Urinary bladder (tissue), 4 donors: ENCODE results near the gene UBN1. TPM values are rescaled to one million over a fixed set of nuclear protein-coding genes. Genes with fewer than 3 reads are reported as not detected.
"Not testable (repeated sequence)": the region's sequence is repeated elsewhere in the genome, so short reads cannot be mapped to it uniquely, and the experiment has no call there.

ENCODE experiments used
- DNase-seq: peaks from one replicate; pipeline ENCODE4 v3.0.0-alpha.2; 2015; ENCODE audit errors: extremely low spot score
- H3K27ac ChIP-seq: one replicate; pipeline ENCODE4 v1.5.1; 2013; ENCODE audit warnings: low read depth, mild to moderate bottlenecking, moderate library complexity
- H3K36me3 ChIP-seq: one replicate; pipeline ENCODE4 v1.6.1; 2013; ENCODE audit warnings: mild to moderate bottlenecking, moderate library complexity; ENCODE audit not compliant: insufficient read depth
- H3K4me1 ChIP-seq: one replicate; pipeline ENCODE4 v1.6.1; 2013; ENCODE audit warnings: mild to moderate bottlenecking, moderate library complexity; ENCODE audit not compliant: insufficient read depth
- H3K4me3 ChIP-seq: one replicate; pipeline ENCODE4 v1.5.1; 2013; ENCODE audit warnings: low read depth, low read length
- WGBS: extraction: QIAGEN DNeasy Blood & Tissue Kit; methylation state at CpG from one replicate; pipeline ENCODE4 v1.1.7; 2013; 5-methylcytosine and 5-hydroxymethylcytosine counted together
- polyA plus RNA-seq: library from polyadenylated mRNA; stranded (reverse); fragments of 200-250 nt; gene quantifications from one replicate; pipeline ENCODE4 v1.2.3, GENCODE V29; 2013
- total RNA-seq: library from RNA; depleted of rRNA; stranded (reverse); fragments of >200 nt; gene quantifications from one replicate; pipeline ENCODE4 v1.2.3, GENCODE V29; 2014
- donor health status: healthy with polysubstance abuse.
- donor health status: healthy.

UBN1 gene
- total and polyA plus RNA-seq, 2 donors: 14.1 to 17.5 TPM

GRCh38 chr16:4918781-4919251, 71.5 kb downstream of the UBN1 start:
- 54% methylated on average over 13 of the region's 13 CpGs for WGBS
- Histone ChIP-seq H3K36me3 (no peaks in the 10 kb centered on the region), H3K4me1 (no peaks in the 10 kb centered on the region), H3K4me3 (no peak overlapping the region), H3K27ac (peak overlapping the region; percentile 11)
- no peak for DNase-seq

- DNase-seq: no peak
- no peak overlapping the region for H3K27ac ChIP-seq
- H3K36me3 ChIP-seq: no peaks in the 10 kb centered on the region
- WGBS: 54% methylated on average over 5 of the region's 5 CpGs
- H3K4me1 ChIP-seq: no peaks in the 10 kb centered on the region
- no peak overlapping the region for H3K4me3 ChIP-seq
Observed at GRCh38 chr16:4920826-4921225, 73.5 kb downstream of the UBN1 start.

- Histone ChIP-seq H3K36me3 (no peaks in the 10 kb centered on the region), H3K27ac (peak overlapping the region; percentile 25), H3K4me3 (no peak overlapping the region), H3K4me1 (no peaks in the 10 kb centered on the region)
- 65% methylated on average over 18 of the region's 18 CpGs for WGBS
- DNase-seq: no peak
Observed at GRCh38 chr16:4922721-4923342, 75.6 kb downstream of the UBN1 start.

- Histone ChIP-seq H3K27ac (no peak overlapping the region), H3K4me3 (no peak overlapping the region), H3K36me3 (no peaks in the 10 kb centered on the region), H3K4me1 (no peaks in the 10 kb centered on the region)
- DNase-seq: no peak
- 75% methylated on average over 6 of the region's 6 CpGs for WGBS
Observed at GRCh38 chr16:4923853-4924252, 76.6 kb downstream of the UBN1 start.

- no peaks in the 10 kb centered on the region for H3K4me1 ChIP-seq
- 43% methylated on average over 12 of the region's 12 CpGs for WGBS
- H3K4me3 ChIP-seq: no peak overlapping the region
- no peaks in the 10 kb centered on the region for H3K36me3 ChIP-seq
- DNase-seq: no peak
- peak overlapping the region; percentile 12 for H3K27ac ChIP-seq
Observed at GRCh38 chr16:4924593-4925292, 77.5 kb downstream of the UBN1 start.

GRCh38 chr16:4925293-4925607, 78.0 kb downstream of the UBN1 start:
- no peak overlapping the region for H3K4me3 ChIP-seq
- WGBS: 72% methylated on average over 5 of the region's 5 CpGs
- H3K4me1 ChIP-seq: no peaks in the 10 kb centered on the region
- DNase-seq: no peak
- H3K27ac ChIP-seq: peak overlapping the region; percentile 14
- no peaks in the 10 kb centered on the region for H3K36me3 ChIP-seq

- WGBS: 79% methylated on average over 5 of the region's 5 CpGs
Observed at GRCh38 chr16:4925791-4926190, 78.5 kb downstream of the UBN1 start.

GRCh38 chr16:4926928-4927327, 79.6 kb downstream of the UBN1 start:
- no peak for DNase-seq
- no peak overlapping the region for H3K4me3 ChIP-seq
- H3K4me1 ChIP-seq: no peaks in the 10 kb centered on the region
- H3K36me3 ChIP-seq: no peaks in the 10 kb centered on the region
- no peak overlapping the region for H3K27ac ChIP-seq
- 97% methylated on average over 2 of the region's 2 CpGs for WGBS

More at GRCh38 chr16:4925791-4926190, 78.5 kb downstream of the UBN1 start:
- Histone ChIP-seq H3K36me3 (no peaks in the 10 kb centered on the region), H3K4me1 (no peaks in the 10 kb centered on the region), H3K27ac (no peak overlapping the region), H3K4me3 (no peak overlapping the region)
- no peak for DNase-seq

- Histone ChIP-seq H3K27ac (no peak overlapping the region), H3K4me1 (no peaks in the 10 kb centered on the region), H3K4me3 (no peak overlapping the region), H3K36me3 (no peaks in the 10 kb centered on the region)
- no peak for DNase-seq
- 70% methylated on average over 2 of the region's 2 CpGs for WGBS
Observed at GRCh38 chr16:4927661-4928060, 80.4 kb downstream of the UBN1 start.

- Histone ChIP-seq H3K36me3 (no peaks in the 10 kb centered on the region), H3K4me1 (no peaks in the 10 kb centered on the region), H3K4me3 (no peak overlapping the region), H3K27ac (no peak overlapping the region)
- WGBS: 76% methylated on average over 6 of the region's 6 CpGs
- no peak for DNase-seq
Observed at GRCh38 chr16:4928227-4928626, 80.9 kb downstream of the UBN1 start.

GRCh38 chr16:4929619-4930018, 82.3 kb downstream of the UBN1 start:
- WGBS: 95% methylated on average over 4 of the region's 4 CpGs
- H3K4me1 ChIP-seq: not testable (repeated sequence)

GRCh38 chr16:4931381-4931780, 84.1 kb downstream of the UBN1 start:
- Histone ChIP-seq H3K4me3 (no peak overlapping the region), H3K36me3 (no peaks in the 10 kb centered on the region), H3K4me1 (peaks cover 1% of the 10 kb centered on the region), H3K27ac (no peak overlapping the region)
- DNase-seq: no peak
- 81% methylated on average over 11 of the region's 11 CpGs for WGBS

More at GRCh38 chr16:4929619-4930018, 82.3 kb downstream of the UBN1 start:
- not testable (repeated sequence) for H3K27ac ChIP-seq, DNase-seq, H3K36me3 ChIP-seq, H3K4me3 ChIP-seq
